Sigmoid colon (tissue), 7 donors: ENCODE data around the gene MAFF. TPM values are rescaled to one million over a fixed set of nuclear protein-coding genes. Genes with fewer than 3 reads are reported as not detected.

Experiments
- DNase-seq: peaks from one replicate; pipeline ENCODE4 v3.0.0-alpha.2; 2019
- H3K27ac ChIP-seq, 4 donors: fragments of 200-600 bp; sonication (generic); one replicate each; pipeline ENCODE4 v1.5.1; 2016 to 2019; ENCODE audit warnings: mild to moderate bottlenecking in 1 of 4
- H3K27me3 ChIP-seq, 3 donors: fragments of 200-600 bp; sonication (generic); one replicate each; pipeline ENCODE4 v1.5.1; 2019; ENCODE audit warnings: mild to moderate bottlenecking in 1 of 3
- H3K36me3 ChIP-seq, 4 donors: fragments of 200-600 bp; sonication (generic); one replicate each; pipeline ENCODE4 v1.5.1; 2016 to 2019
- H3K4me1 ChIP-seq, 4 donors: fragments of 200-600 bp; sonication (generic); one replicate each; pipeline ENCODE4 v1.5.1; 2017 to 2019
- H3K4me3 ChIP-seq, 4 donors: fragments of 200-600 bp; sonication (generic); one replicate each; pipeline ENCODE4 v1.5.1; 2017 to 2019; ENCODE audit warnings: mild to moderate bottlenecking in 2 of 4, moderate library complexity in 1 of 4
- H3K9me3 ChIP-seq, 4 donors: fragments of 200-600 bp in 3 of 4; sonication (generic) in 3 of 4; one replicate each; pipeline versions ENCODE4 v1.5.1 to v1.6.1; 2013 to 2019
- CTCF ChIP-seq, 4 experiments: fragments of 450-650 bp in 3 of 4; fragments of 200-600 bp in 1 of 4; IDR thresholded peaks; one replicate each; pipeline ENCODE4 v1.5.1; 2016 to 2019; ENCODE audit warnings: antibody characterized with exemption in 4 of 4, mild to moderate bottlenecking in 3 of 4, moderate library complexity in 2 of 4
- EP300 ChIP-seq, 4 donors: sonication (generic); formaldehyde crosslinking; IDR thresholded peaks; one replicate each; pipeline ENCODE4 v1.6.1; 2017; ENCODE audit warnings: antibody characterized with exemption in 4 of 4
- POLR2A ChIP-seq, 2 donors: fragments of 450-650 bp; IDR thresholded peaks; one replicate each; pipeline ENCODE4 v1.6.1; 2016; ENCODE audit warnings: antibody characterized with exemption in 2 of 2, mild to moderate bottlenecking in 2 of 2, moderate library complexity in 2 of 2
- POLR2AphosphoS5 ChIP-seq, 4 donors: sonication (generic); formaldehyde crosslinking; IDR thresholded peaks; one replicate each; pipeline ENCODE4 v1.6.1; 2017; ENCODE audit warnings: antibody characterized with exemption in 4 of 4
- WGBS, 2 donors: extraction: QIAGEN DNeasy Blood & Tissue Kit; methylation state at CpG; one replicate each; pipeline ENCODE4 v1.1.7; 2013; 5-methylcytosine and 5-hydroxymethylcytosine counted together
- intact Hi-C: fragments of 100-400 bp; cut with DNase I; formaldehyde crosslinking; loops from one replicate; pipeline ENCODE4 v1.15.1; 2023
- polyA plus RNA-seq, 3 donors: library from polyadenylated mRNA; stranded (reverse); fragments of 200-250 nt; gene quantifications; one replicate each; pipeline ENCODE4 v1.2.3, GENCODE V29; 2013
- total RNA-seq, 4 donors: library from RNA; depleted of rRNA; stranded (reverse); fragments of >200 nt; gene quantifications; one replicate each; pipeline ENCODE4 v1.1.0, GENCODE V29; 2016
- donor health status: healthy with polysubstance abuse.
- donor health status: Bipolar disorder and iron deficiency.
- donor health status: healthy.

Gene MAFF
- total and polyA plus RNA-seq, 7 donors: 15.3 to 104 (median 33.4) TPM

- WGBS, 2 donors: 92 to 93% methylated on average over 14 of the region's 14 CpGs
- no peak overlapping the region for H3K4me3 ChIP-seq
- peaks cover 8 to 73% (median 15%) of the 10 kb centered on the region in 4 donors for H3K36me3 ChIP-seq
- H3K27me3 ChIP-seq: no peaks in the 10 kb centered on the region
- TF ChIP-seq POLR2A (IDR thresholded peaks at IDR 0.05): no peak
- TF ChIP-seq EP300 (IDR thresholded peaks at IDR 0.05): no peak
- TF ChIP-seq POLR2AphosphoS5 (IDR thresholded peaks at IDR 0.05): no peak
- peaks cover 0 to 32% (median 24%) of the 10 kb centered on the region in 4 donors for H3K4me1 ChIP-seq
- intact Hi-C loops: loop anchor here (5.0 kb wide), 2 partner anchors 117 to 183 kb away; no protein-coding TSS in a partner anchor
- H3K9me3 ChIP-seq: no peaks in the 10 kb centered on the region
- no peak overlapping the region for H3K27ac ChIP-seq
- no peak for DNase-seq
Measured at GRCh38 chr22:38235240-38235850, 33.6 kb downstream of the MAFF start.

- DNase-seq: no peak
- peaks cover 0 to 36% (median 27%) of the 10 kb centered on the region in 4 donors for H3K4me1 ChIP-seq
Measured at GRCh38 chr22:38236786-38237185, 35.0 kb downstream of the MAFF start.

DNA sequence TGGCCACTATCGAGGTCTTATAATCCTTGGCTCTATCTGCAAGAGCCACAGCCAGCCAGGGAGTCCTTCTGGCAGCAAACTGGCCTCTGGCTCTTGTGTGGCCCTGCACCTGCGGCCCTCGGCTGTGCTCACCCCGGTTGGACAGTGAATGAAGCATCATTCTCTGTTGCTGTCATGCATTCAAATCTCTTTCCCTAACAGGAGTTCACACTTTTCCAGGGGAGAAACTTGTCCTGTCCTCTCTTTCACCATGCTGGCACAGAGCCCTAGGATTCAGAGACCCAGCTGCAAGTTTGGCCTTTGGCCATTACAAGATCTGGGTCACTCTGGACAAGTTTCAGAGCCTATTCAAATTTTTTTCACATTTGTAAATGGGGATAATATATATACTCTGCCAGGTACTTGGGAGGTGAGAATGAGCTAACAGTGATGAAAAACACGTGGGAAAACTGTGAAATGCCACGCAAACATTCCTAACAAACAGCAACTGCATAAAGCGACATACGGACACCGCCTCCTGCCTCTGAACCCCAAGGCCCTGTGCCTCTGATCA is 36.8 kb downstream of the MAFF start:
- no peaks in the 10 kb centered on the region for H3K27me3 ChIP-seq
- no peaks in the 10 kb centered on the region for H3K9me3 ChIP-seq
- peak; percentile 83 for DNase-seq
- no peak overlapping the region for H3K4me3 ChIP-seq
- H3K27ac ChIP-seq: peak overlapping the region; percentile 58 to 74 (median 64)
- H3K36me3 ChIP-seq: peaks cover 0 to 46% (median 0%) of the 10 kb centered on the region in 4 donors
- TF ChIP-seq POLR2AphosphoS5 (IDR thresholded peaks at IDR 0.05) (no peak), EP300 (IDR thresholded peaks at IDR 0.05) (no peak), POLR2A (IDR thresholded peaks at IDR 0.05) (no peak), CTCF (IDR thresholded peaks at IDR 0.05) (no peak)
- intact Hi-C loops: loop anchor here (5.0 kb wide), 2 partner anchors 114 to 186 kb away; no protein-coding TSS in a partner anchor
- WGBS, 2 donors: 78 to 81% methylated on average over 9 of the region's 9 CpGs
- H3K4me1 ChIP-seq: peaks cover 0 to 46% (median 30%) of the 10 kb centered on the region in 4 donors

More at GRCh38 chr22:38236786-38237185, 35.0 kb downstream of the MAFF start:
- TF ChIP-seq EP300 (IDR thresholded peaks at IDR 0.05) (no peak), POLR2A (IDR thresholded peaks at IDR 0.05) (no peak), CTCF (IDR thresholded peaks at IDR 0.05) (no peak), POLR2AphosphoS5 (IDR thresholded peaks at IDR 0.05) (no peak)
- H3K27me3 ChIP-seq: no peaks in the 10 kb centered on the region
- 25 to 70% methylated on average over 8 of the region's 8 CpGs for WGBS, 2 donors
- H3K4me3 ChIP-seq: no peak overlapping the region
- H3K36me3 ChIP-seq: peaks cover 0 to 58% (median 7%) of the 10 kb centered on the region in 4 donors
- intact Hi-C loops: loop anchor here (5.0 kb wide), 2 partner anchors 116 to 184 kb away; no protein-coding TSS in a partner anchor
- no peaks in the 10 kb centered on the region for H3K9me3 ChIP-seq
- no peak overlapping the region for H3K27ac ChIP-seq

DNA sequence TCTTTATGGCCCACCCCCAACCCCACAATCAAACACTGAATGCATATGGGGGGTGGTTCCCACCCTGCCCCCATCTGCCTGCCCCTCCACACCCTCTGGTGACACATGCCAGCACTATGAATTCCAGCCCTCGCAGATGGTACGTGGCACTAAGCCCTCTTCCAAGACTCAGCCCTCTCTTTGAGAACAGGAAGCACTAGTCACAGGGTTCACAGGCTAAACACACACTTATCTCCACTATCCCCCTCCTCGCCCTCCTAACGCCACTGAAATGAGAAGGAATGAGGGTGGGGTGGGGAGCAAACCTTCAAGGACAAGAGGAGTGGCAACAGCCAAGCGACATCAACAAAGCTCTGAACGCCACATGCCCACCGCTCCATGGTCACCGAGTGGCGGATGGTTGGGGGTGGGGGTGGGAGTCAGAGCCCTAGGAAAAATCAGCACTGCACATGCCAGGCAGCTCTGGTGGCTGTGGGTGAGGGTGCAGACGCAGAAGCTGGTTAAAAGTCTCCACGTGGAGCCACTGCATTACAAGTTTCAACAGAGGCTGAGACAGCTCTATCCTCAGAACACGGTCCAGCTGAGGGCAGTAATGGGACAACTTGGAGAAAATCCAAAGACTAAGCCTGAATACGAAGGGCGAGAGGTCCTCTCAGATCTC is 37.4 kb downstream of the MAFF start:
- H3K27me3 ChIP-seq: no peaks in the 10 kb centered on the region
- H3K36me3 ChIP-seq: peaks cover 0 to 47% (median 0%) of the 10 kb centered on the region in 4 donors
- TF ChIP-seq POLR2A (IDR thresholded peaks at IDR 0.05) (no peak), EP300 (IDR thresholded peaks at IDR 0.05) (no peak), CTCF (IDR thresholded peaks at IDR 0.05) (peak in 1 of 4 experiments; percentile 24), POLR2AphosphoS5 (IDR thresholded peaks at IDR 0.05) (peak in 3 of 4 donors; percentile 7 to 37 (median 32))
- WGBS, 2 donors: 36 to 60% methylated on average over 14 of the region's 14 CpGs
- H3K4me3 ChIP-seq: no peak overlapping the region
- peak overlapping the region; percentile 58 to 74 (median 64) for H3K27ac ChIP-seq
- peaks cover 0 to 46% (median 30%) of the 10 kb centered on the region in 4 donors for H3K4me1 ChIP-seq
- no peak for DNase-seq
- intact Hi-C loops: loop anchor here (5.0 kb wide), 2 partner anchors 113 to 187 kb away; no protein-coding TSS in a partner anchor
- no peaks in the 10 kb centered on the region for H3K9me3 ChIP-seq
